HPDE6-E6E7 (cell line): ENCODE results near the gene NIPBL.
A peak's percentile ranks its signal among the peaks of the same experiment; 100 is the strongest.
"Not testable (repeated sequence)": the region's sequence is repeated elsewhere in the genome, so short reads cannot be mapped to it uniquely, and the experiment has no call there.

Experiments
- DNase-seq: peaks from one replicate; pipeline ENCODE4 v3.0.0; 2011; ENCODE audit warnings: missing footprints; ENCODE audit errors: extremely low spot score

The NIPBL gene

GRCh38 chr5:36876299-36876964, at the start of gene NIPBL:
Gene NIPBL, plus strand, starts transcription at chr5:36876769. Its CDS starts 76,928 bp downstream, at chr5:36953697.
- peak; percentile 71 for DNase-seq

GRCh38 chr5:36832274-36832673, 44.3 kb upstream of the NIPBL start:
- DNase-seq = no peak

- DNase-seq = no peak
Observed at GRCh38 chr5:36836831-36837230, 39.7 kb upstream of the NIPBL start.

- no peak for DNase-seq
Observed at GRCh38 chr5:36839489-36840476, 36.8 kb upstream of the NIPBL start.

- DNase-seq = no peak
Observed at GRCh38 chr5:36841677-36842076, 34.9 kb upstream of the NIPBL start.

- no peak for DNase-seq
Observed at GRCh38 chr5:36842087-36842486, 34.5 kb upstream of the NIPBL start.

- no peak for DNase-seq
Observed at GRCh38 chr5:36844305-36844704, 32.3 kb upstream of the NIPBL start.

GRCh38 chr5:36848545-36848944, 28.0 kb upstream of the NIPBL start:
- DNase-seq = not testable (repeated sequence)

GRCh38 chr5:36852903-36853302, 23.7 kb upstream of the NIPBL start:
- not testable (repeated sequence) for DNase-seq

GRCh38 chr5:36854402-36855140, 22.0 kb upstream of the NIPBL start:
- no peak for DNase-seq

GRCh38 chr5:36855141-36855495, 21.5 kb upstream of the NIPBL start:
- no peak for DNase-seq

- no peak for DNase-seq
Observed at GRCh38 chr5:36861871-36862270, 14.7 kb upstream of the NIPBL start.

GRCh38 chr5:36870399-36871040, 6.0 kb upstream of the NIPBL start:
- peak; percentile 46 for DNase-seq

GRCh38 chr5:36874465-36874864, 2.1 kb upstream of the NIPBL start:
- DNase-seq = no peak

- DNase-seq = peak; percentile 10
Observed at GRCh38 chr5:36875051-36875789, 1.3 kb upstream of the NIPBL start.

- DNase-seq = peak; percentile 36
Observed at GRCh38 chr5:36875790-36876298, 725 bp upstream of the NIPBL start.

GRCh38 chr5:36876965-36877666, 547 bp downstream of the NIPBL start:
- DNase-seq = peak; percentile 31

GRCh38 chr5:36877667-36878391, 1.3 kb downstream of the NIPBL start:
- peak; percentile 22 for DNase-seq

GRCh38 chr5:36878392-36879082, 2.0 kb downstream of the NIPBL start:
- DNase-seq = no peak
